Naive B cell (primary cell): ENCODE data around the gene POTEF. TPM values are rescaled to one million over a fixed set of nuclear protein-coding genes. Genes with fewer than 3 reads are reported as not detected.
"Not testable (repeated sequence)": the region's sequence is repeated elsewhere in the genome, so short reads cannot be mapped to it uniquely, and the experiment has no call there.

Experiments
- ATAC-seq, 2 donors: fragments of 150-1000 bp; cut with Tn5 transposase; 2 replicates each; pipeline ENCODE4 v1.10.0; 2021; ENCODE audit warnings: low read depth in 2 of 2, mild to moderate bottlenecking in 2 of 2, moderate library complexity in 2 of 2
- DNase-seq: peaks from one replicate; pipeline ENCODE4 v3.0.0; 2022
- H3K27ac Mint-ChIP-seq, 6 donors: one replicate each; pipeline ENCODE4 v1.8.0; 2020 to 2022; ENCODE audit warnings: mild to moderate bottlenecking in 6 of 6, mixed read lengths in 6 of 6, moderate library complexity in 5 of 6, inconsistent platforms in 2 of 6
- H3K27me3 Mint-ChIP-seq, 3 donors: one replicate each; pipeline ENCODE4 v1.8.0; 2021 to 2022; ENCODE audit warnings: mixed read lengths in 3 of 3, mild to moderate bottlenecking in 1 of 3
- H3K36me3 Mint-ChIP-seq, 2 donors: one replicate each; pipeline ENCODE4 v1.8.0; 2020 to 2022; ENCODE audit warnings: mixed read lengths in 2 of 2, inconsistent platforms in 1 of 2, mild to moderate bottlenecking in 1 of 2
- H3K4me1 Mint-ChIP-seq, 3 donors: one replicate each; pipeline ENCODE4 v1.8.0; 2020 to 2022; ENCODE audit warnings: mixed read lengths in 3 of 3, inconsistent platforms in 1 of 3, mild to moderate bottlenecking in 1 of 3, moderate library complexity in 1 of 3
- H3K4me3 Mint-ChIP-seq, 8 donors: one replicate each; pipeline ENCODE4 v1.8.0; 2020 to 2022; ENCODE audit warnings: mild to moderate bottlenecking in 8 of 8, mixed read lengths in 8 of 8, moderate library complexity in 8 of 8, inconsistent platforms in 2 of 8
- H3K9me3 Mint-ChIP-seq, 7 donors: one replicate each; pipeline ENCODE4 v1.8.0; 2020 to 2022; ENCODE audit warnings: mixed read lengths in 7 of 7, mild to moderate bottlenecking in 5 of 7, inconsistent platforms in 2 of 7, moderate library complexity in 1 of 7
- polyA plus RNA-seq, 6 donors: library from polyadenylated mRNA; unstranded; fragments of 300-500 nt; fragmentation: Illumina TruSeq; gene quantifications; one replicate each; pipeline ENCODE4 v1.2.3, GENCODE V29; 2021; ENCODE audit warnings: low read depth in 6 of 6

Gene POTEF
- polyA plus RNA-seq: not detected

DNA sequence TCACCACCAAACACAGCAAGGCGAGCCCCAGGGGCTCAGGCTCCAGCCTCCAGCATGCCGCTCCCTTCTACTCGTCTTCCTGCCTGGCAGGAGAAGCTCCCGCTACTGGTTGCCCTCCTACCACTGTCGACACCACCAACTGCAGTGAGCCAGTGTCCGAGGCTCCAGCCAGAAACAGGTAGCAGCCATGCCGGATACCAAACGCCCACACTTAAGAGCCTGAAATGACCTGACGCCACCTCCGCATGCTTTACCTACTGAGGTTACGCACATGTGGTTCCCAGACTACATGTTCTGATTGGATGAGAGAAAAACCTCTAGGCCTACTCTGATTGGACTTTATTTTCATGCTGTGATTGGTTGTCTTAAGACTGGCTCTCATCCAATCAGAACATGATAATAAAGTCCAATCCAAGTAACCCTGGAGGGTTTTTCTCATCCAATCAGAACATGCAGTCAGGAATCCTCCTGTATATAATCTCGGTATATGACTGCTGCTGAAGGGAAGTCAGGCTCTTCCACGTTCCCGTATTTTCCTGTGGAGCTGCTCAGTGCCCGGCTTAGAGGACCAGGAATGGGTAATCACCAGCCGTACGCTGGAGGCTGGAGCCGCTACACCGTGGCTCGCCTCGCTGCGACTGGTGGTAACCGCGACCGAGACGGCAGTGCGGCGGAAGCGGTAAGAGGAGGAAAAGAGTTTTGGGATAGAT is at the start of gene POTEF:
Gene POTEF, minus strand, starts transcription at position 103 of the 710 bp plus-strand sequence. CDS start 8,707 bp downstream, outside the sequence.
- not testable (repeated sequence) for ATAC-seq, H3K4me3 Mint-ChIP-seq, H3K27me3 Mint-ChIP-seq, H3K27ac Mint-ChIP-seq, H3K9me3 Mint-ChIP-seq, H3K36me3 Mint-ChIP-seq, DNase-seq, H3K4me1 Mint-ChIP-seq

DNA sequence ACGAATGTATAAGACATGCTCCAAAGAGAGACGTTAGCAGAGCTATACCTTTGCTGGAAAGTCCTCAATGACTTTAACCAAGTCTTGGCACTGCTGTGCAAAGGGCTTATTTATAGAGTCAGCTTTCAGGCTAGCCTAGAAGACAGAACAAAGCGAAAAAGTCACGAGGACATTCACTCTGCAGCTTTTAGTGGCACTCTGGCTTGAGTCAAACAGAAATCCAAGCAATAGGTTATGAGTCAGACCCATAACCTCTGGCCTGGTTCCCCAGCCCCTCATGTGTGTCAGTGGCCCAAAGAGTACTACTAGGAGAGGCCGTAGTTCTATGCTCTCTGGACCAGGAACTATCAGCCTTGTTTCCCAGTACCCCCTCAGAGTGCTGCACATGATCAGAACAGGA is 45.8 kb upstream of the POTEF start:
- Mint-ChIP-seq H3K4me3 (peak overlapping the region in 1 of 8 donors; percentile 30), H3K4me1 (peaks cover 4 to 10% (median 8%) of the 10 kb centered on the region in 3 donors)
- DNase-seq, H3K27ac Mint-ChIP-seq, H3K9me3 Mint-ChIP-seq, ATAC-seq, H3K36me3 Mint-ChIP-seq, H3K27me3 Mint-ChIP-seq: not testable (repeated sequence)

DNA sequence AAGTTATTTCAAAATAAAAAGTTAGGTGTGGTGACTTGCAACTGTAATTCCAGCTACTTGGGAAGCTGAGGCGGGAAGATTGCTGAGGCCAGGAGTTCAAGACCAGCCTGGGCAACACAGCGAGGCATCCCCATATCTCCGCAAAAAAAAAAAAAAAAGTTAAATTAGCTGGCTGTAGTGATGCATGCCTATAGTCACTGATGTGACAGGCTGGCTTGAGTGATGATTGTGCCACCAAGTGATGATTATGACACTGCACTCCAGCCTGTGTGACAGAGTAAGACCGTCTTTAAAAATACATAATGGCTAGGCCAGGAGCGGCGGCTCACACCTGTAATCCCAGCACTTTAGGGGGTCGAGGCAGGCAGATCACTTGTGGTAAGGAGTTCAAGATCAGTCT is 40.9 kb upstream of the POTEF start:
- Mint-ChIP-seq H3K9me3 (no peaks in the 10 kb centered on the region), H3K4me3 (no peak overlapping the region), H3K27ac (no peak overlapping the region), H3K27me3 (no peaks in the 10 kb centered on the region), H3K36me3 (peaks cover 5% of the 10 kb centered on the region in 2 donors), H3K4me1 (no peaks in the 10 kb centered on the region)
- DNase-seq (no peak), ATAC-seq (no peak)

DNA sequence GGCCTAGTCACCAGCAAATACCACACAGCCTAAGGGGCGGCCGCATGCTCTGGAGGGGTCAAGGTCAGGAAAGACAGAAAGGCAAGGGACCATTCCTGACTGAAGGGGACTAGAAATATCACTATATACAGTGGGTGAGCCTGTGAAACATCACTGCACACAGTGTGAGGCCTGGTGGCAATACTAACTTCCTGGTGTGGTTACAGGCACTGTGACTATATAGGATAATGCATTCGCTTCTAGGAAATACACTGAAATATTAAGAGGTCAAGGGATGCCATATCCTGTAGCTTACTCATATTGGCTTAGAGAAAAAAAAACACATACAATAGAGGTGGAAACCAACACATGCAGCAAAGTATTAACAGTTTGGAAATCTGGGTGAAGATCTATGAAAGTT is 40.1 kb upstream of the POTEF start:
- H3K9me3 Mint-ChIP-seq, H3K27ac Mint-ChIP-seq, DNase-seq, H3K4me1 Mint-ChIP-seq, H3K36me3 Mint-ChIP-seq, H3K4me3 Mint-ChIP-seq, ATAC-seq, H3K27me3 Mint-ChIP-seq: not testable (repeated sequence)

DNA sequence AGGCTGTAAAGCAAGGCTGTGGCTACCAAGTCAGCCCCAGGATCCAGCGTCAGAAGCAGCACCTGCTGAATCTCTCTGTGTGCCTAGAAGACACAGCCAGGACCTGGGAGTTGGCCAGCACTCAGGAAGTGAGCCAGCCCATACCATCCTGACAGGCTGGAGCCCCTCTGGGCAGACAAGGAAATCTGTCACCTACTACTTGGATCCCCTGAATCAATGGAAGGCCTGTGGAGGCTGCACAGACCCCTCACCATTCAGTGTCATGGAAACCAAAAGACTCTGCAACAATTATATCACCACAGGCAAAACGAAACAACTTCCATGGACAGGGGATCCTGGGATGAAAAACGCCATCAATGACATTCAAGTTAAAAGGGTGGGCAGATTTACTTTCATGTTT is 37.6 kb upstream of the POTEF start:
- not testable (repeated sequence) for H3K27ac Mint-ChIP-seq, DNase-seq

DNA sequence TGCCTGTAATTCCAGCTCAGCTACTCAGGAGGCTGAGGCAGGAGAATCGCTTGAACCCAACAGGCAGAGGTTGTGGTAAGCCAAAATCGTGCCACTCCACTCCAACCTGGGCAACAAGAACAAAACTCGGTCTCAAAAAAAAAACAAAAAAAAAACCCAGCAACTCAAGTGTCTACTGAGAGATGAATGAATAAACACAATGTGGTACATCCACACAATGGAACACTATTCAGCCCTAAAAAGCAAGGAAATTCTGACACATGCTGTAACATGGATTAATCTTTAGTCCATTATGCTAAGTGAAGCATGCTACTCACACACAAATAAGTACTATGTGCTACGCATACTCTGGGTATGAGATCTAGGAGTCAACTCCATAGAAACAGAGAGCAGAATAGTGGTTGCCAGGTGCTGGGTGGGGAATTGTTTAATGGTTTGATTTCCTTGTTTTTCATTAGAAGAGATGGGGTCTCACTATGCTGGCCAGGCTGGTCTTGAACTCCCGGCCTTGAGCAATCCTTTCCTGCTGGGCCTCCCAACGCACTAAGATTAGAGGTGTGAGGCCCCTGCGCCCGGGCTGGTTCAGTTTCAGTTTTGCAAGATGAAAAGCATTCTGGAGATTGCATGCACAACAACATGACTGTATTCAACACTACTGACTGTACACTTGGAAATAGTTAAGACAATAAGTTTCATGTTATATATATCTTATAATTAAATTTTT is 36.4 kb upstream of the POTEF start:
- H3K9me3 Mint-ChIP-seq: no peaks in the 10 kb centered on the region
- H3K4me3 Mint-ChIP-seq: no peak overlapping the region
- ATAC-seq (no peak), DNase-seq (no peak)
- peaks cover 5% of the 10 kb centered on the region in 2 donors for H3K36me3 Mint-ChIP-seq
- no peaks in the 10 kb centered on the region for H3K27me3 Mint-ChIP-seq
- no peak overlapping the region for H3K27ac Mint-ChIP-seq
- peaks cover 0 to 3% (median 0%) of the 10 kb centered on the region in 3 donors for H3K4me1 Mint-ChIP-seq

More for the DNA sequence above, 37.6 kb upstream of the POTEF start:
- not testable (repeated sequence) for H3K27me3 Mint-ChIP-seq, H3K36me3 Mint-ChIP-seq, H3K9me3 Mint-ChIP-seq, ATAC-seq, H3K4me1 Mint-ChIP-seq
- H3K4me3 Mint-ChIP-seq: peak overlapping the region in 1 of 8 donors; percentile 15

DNA sequence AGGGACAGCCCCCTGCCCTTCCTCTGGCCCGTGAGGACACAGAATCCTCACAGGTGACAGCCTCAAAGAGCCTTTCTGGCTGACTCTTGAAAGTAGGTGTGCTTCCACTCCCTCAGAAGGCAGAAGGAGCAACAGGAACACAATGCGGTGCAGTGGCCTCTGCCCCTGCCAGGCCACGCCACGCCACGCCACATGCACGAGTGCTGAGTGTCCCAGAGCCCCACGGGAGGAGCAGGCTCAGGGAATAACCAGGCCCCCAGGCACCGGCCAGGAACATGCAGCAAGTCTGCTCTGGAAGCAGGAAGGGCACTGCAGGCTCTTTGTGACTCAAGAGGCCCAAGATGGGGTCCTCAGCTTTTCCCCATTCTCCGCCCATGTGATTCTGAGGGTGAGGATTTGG is 33.9 kb upstream of the POTEF start:
- Mint-ChIP-seq H3K27me3 (no peaks in the 10 kb centered on the region), H3K36me3 (peaks cover 0 to 5% of the 10 kb centered on the region in 2 donors), H3K4me1 (peaks cover 10 to 18% (median 14%) of the 10 kb centered on the region in 3 donors), H3K27ac (no peak overlapping the region), H3K9me3 (no peaks in the 10 kb centered on the region), H3K4me3 (no peak overlapping the region)
- no peak for DNase-seq
- ATAC-seq: no peak

DNA sequence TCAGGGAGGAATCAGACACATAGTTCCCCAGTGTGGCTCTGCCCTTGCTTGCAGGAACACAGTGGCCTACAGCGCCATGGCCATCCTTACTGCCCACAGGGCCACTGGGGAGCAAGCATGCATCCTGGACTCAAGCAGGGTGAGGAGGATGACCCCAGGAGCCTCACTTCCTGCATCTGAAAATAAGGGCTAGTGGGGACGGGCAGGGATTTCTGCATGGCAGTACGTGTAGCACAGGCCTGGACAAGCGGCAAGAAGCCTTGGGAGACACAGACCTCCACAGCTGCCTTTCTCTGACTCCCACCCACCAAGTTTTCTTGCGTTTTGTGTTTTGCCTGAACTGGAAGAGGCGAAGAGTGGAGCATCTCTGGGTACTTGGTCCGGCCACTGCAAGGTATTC is 33.5 kb upstream of the POTEF start:
- H3K4me3 Mint-ChIP-seq, H3K27me3 Mint-ChIP-seq, ATAC-seq, H3K36me3 Mint-ChIP-seq, H3K9me3 Mint-ChIP-seq, DNase-seq: not testable (repeated sequence)
- Mint-ChIP-seq H3K27ac (peak overlapping the region in 1 of 6 donors; percentile 14), H3K4me1 (peaks cover 15 to 23% (median 19%) of the 10 kb centered on the region in 3 donors)

DNA sequence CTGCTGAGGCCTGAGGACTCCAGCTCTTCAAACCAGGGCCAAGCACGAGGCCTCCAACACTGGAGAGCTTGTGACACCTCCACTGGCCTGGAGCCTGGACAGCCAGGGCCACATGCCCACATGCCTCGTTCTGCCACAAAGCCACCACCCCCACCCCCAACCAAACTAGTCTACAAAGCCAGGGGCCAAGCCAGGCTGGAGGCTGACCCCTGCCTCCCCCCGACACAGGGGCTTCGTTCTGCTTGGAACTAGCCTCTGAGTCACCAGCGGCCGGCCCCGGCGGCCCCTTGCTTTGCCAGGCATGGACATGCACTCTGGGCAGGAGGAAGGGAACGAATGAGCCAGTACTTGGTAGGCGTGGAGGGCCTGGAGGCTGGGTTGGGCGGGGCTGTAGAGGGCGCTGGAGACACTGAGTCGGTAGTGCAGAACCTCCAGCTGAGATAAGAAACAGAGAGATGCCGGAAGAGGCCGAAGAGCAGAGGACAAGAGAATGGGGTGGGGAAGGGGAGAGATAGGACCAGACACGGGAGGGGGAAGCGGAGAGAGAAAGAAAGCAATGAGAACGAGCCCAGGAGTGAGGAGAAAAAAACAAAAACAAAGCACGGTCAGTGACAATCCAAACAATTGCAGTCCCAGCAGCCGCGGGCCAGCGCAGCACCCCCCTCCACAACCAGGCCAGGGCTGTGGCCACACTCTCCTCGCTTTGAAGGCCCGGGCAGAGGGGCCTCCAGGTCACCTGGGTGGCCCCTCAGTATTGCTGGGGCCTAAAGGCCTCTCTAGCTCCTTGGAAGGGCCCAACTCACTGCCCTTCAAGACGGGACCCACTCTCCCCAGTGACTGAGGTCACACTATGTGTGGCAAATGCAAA is 32.0 kb upstream of the POTEF start:
- not testable (repeated sequence) for H3K36me3 Mint-ChIP-seq, H3K27me3 Mint-ChIP-seq, ATAC-seq, H3K9me3 Mint-ChIP-seq, H3K4me3 Mint-ChIP-seq, DNase-seq
- peaks cover 21 to 36% (median 25%) of the 10 kb centered on the region in 3 donors for H3K4me1 Mint-ChIP-seq
- H3K27ac Mint-ChIP-seq: peak overlapping the region in 3 of 6 donors; percentile 74 to 92 (median 87)

DNA sequence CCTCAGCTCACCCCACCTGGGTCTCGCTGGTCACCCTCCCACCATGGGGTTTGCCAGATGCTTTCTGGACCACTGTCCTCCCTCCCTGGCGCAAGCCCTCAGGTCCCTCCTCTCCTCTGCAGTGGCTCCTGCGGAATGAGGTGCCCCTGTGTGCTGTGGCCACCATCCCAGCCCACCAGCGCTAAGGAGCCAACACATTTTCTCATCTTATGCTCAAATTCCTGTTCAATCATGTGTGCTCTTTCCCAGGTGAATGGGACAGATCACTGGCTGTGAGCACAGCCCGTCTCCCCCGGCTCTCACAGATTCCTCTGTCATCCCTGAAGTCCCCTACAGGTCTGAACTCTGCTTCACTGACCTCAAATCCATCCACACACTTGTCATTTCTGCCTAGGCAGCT is 31.1 kb upstream of the POTEF start:
- H3K27me3 Mint-ChIP-seq: no peaks in the 10 kb centered on the region
- ATAC-seq: no peak
- H3K4me1 Mint-ChIP-seq: peaks cover 23 to 37% (median 25%) of the 10 kb centered on the region in 3 donors
- H3K4me3 Mint-ChIP-seq: peak overlapping the region in 4 of 8 donors; percentile 6 to 56 (median 12)
- H3K36me3 Mint-ChIP-seq: peaks cover 0 to 4% of the 10 kb centered on the region in 2 donors
- no peak for DNase-seq
- peak overlapping the region in 5 of 6 donors; percentile 74 to 97 (median 91) for H3K27ac Mint-ChIP-seq
- no peaks in the 10 kb centered on the region for H3K9me3 Mint-ChIP-seq

DNA sequence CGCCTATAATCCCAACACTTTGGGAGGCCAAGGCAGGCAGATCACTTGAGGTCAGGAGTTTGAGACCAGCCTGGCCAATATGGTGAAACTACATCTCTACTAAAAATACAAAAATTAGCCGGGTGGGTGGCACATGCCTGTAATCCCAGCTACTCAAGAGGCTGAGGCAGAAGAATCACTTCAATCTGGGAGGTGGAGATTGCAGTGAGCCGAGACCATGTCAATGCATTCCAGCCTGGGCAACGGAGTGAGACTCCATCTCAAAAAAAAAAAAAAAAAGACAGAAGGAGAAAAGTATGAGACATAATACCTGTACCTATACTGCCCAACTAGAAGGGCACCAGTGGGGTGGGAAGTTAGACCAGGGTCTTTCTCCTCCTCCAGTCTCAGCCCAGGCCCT is 30.4 kb upstream of the POTEF start:
- H3K36me3 Mint-ChIP-seq, H3K4me3 Mint-ChIP-seq, ATAC-seq, H3K9me3 Mint-ChIP-seq, DNase-seq, H3K27me3 Mint-ChIP-seq: not testable (repeated sequence)
- peak overlapping the region; percentile 54 to 98 (median 82) for H3K27ac Mint-ChIP-seq
- H3K4me1 Mint-ChIP-seq: peaks cover 25 to 37% (median 25%) of the 10 kb centered on the region in 3 donors

DNA sequence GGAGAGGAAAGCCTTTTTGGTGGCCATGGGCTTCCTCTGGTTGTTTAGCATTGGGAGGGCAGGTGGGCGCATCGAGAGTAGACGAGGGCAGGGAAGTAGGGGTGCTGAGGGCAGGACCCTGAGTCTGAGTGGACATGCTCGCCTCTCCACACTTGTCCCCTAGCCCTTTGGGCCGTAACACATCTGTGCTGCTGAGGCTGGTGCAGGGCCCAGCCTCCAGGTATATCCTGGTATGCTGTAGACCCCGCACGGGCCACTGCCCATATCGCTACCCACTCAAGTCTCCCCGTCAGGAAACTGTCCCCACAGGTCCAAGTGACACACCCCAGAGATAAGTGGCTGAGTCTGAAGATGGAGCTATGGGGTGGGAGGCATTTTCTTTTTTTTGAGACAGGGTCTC is 29.6 kb upstream of the POTEF start:
- H3K27ac Mint-ChIP-seq: peak overlapping the region; percentile 89 to 98 (median 96)
- ATAC-seq: no peak
- H3K9me3 Mint-ChIP-seq: no peaks in the 10 kb centered on the region
- DNase-seq: no peak
- H3K27me3 Mint-ChIP-seq: no peaks in the 10 kb centered on the region
- peak overlapping the region in 6 of 8 donors; percentile 51 to 76 (median 69) for H3K4me3 Mint-ChIP-seq
- H3K36me3 Mint-ChIP-seq: peaks cover 0 to 7% of the 10 kb centered on the region in 2 donors
- peaks cover 25 to 37% (median 25%) of the 10 kb centered on the region in 3 donors for H3K4me1 Mint-ChIP-seq

DNA sequence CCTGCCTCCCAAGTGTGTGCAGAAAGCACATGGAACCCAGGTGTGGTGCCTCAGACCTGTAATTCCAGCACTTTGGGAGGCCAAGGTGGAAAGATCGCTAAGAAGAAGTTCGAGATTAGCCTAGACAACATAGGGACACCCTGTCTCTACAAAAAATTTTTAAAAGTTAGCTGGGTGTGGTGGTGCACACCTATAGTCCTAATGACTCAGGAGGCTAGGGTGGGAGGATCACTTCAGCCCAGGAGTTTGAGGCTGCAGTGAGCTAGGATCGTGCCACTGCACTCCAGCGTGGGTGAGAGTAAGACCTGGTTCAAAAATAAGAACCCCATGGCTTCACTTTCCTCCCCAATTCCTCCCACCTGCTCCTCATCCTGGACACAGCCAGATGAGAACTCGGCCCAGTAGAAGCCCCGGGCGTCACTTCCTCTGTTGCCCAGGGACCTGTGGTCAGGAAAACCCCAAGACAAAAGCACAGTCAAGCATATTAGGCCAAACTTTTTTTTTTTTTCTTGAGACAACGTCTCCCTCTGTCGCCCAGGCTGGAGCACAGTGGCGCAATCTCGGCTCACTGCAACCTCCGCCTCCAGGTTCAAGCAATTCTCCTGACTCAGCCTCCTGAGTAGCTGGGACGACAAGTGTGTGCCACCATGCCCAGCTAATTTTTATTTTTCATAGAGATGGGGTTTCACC is 28.9 kb upstream of the POTEF start:
- not testable (repeated sequence) for H3K36me3 Mint-ChIP-seq, H3K27me3 Mint-ChIP-seq, H3K9me3 Mint-ChIP-seq
- Mint-ChIP-seq H3K4me1 (peaks cover 25 to 37% (median 25%) of the 10 kb centered on the region in 3 donors), H3K4me3 (peak overlapping the region; percentile 26 to 76 (median 65)), H3K27ac (peak overlapping the region; percentile 89 to 98 (median 96))
- DNase-seq: peak; percentile 79
- ATAC-seq: peak; percentile 88 to 90
